Measurements from ENCODE around the gene CEBPA.

Gene CEBPA

DNA sequence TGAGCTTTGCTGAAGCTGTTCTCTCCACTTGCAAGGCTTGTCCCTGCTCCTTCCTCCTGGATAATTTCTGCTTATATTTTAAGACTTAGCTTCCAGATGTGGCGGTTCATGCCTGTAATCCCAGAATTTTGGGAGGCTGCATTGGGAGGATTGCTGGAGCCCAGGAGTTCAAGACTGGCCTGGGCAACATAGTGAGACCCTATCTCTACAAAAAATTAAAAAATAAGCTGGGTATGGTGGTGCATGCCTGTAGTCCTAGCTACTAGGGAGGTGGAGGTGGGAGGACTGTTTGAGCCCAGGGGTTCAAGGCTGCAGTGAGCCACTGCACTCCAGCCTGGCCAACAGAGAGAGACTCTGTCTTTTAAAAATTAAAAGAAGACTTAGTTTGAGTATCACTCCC lies 31.6 kb downstream of the CEBPA start:
- DNase-seq: no peak

DNA sequence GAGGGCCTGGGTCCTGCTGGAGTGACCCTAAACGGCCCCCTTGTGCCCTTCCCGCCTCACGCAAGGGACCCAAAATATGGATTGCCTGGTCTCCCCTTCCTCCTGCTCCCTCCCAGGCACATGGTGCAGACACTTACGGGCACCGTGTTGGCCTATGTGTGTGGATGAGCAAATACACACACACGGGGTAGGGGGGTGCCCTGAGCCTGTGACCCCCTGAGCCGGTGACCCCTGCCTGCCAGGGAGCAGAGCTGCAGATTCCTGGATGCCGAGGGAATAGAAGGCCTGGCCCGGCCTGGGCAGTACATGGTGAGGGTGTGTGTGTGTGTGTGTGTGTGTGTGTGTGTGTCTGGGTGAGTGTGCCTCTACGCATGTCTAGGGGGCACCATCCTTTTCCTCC lies 33.3 kb downstream of the CEBPA start:
- no peak for DNase-seq

DNA sequence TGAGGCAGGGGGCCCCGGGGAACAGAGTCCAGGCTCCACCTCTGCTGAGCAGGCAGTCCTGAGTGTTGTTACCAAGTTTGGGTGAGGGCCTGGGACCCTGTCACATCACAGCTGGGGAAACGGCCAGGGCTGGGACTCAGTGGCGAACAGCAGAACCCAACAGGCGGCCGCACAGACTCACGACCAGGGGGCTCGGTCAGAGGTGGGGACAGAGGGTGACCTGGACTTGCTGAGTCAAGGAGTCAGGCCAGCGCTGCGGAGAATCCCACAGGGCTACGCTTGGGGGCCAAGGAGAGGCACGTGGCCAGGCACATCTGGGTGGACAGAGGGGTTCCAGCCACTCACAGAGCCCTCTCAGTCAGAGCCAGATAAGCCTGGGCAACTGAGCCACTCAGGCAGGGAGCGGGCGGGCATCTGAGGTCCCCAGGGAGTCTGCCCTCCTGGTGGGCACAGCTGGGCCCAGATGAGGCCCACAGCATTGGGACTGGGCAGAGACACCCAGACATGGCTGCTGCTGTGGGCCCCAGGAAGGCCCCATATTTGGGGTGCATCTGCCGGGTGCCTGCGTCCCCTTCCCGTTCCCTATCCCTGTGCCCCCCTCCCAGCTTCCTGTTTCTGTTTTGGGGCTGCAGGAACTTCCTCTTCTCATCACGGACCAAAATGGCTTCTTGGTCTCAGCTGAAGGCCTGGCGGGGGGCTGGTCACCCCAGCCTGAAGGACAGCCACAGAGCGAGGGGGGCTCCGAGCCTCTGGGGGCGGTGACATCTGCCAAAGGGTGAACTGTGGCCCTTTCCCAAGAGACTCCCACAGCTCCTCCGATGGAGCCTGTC lies 34.0 kb downstream of the CEBPA start:
- no peak for DNase-seq

DNA sequence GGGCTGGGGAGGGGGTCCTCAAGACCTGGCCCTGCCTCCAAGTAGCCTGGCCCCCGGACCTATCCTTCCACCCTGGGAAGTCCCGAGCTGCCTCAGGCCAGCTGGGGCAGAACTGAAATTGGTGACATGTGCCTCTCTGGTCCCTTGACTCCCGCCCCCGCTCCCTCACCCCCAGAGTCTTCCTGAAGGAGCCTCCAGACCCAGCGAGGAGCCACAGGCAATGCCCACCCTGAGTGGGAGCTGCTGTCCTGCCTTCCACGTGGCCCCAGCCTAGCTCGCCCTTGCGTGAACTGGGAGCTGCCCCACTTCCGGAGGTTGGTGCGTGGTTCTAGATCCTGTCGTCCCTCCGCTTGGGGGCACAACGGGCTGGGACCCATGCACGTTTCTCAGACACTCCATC lies 34.6 kb downstream of the CEBPA start:
- DNase-seq: no peak

DNA sequence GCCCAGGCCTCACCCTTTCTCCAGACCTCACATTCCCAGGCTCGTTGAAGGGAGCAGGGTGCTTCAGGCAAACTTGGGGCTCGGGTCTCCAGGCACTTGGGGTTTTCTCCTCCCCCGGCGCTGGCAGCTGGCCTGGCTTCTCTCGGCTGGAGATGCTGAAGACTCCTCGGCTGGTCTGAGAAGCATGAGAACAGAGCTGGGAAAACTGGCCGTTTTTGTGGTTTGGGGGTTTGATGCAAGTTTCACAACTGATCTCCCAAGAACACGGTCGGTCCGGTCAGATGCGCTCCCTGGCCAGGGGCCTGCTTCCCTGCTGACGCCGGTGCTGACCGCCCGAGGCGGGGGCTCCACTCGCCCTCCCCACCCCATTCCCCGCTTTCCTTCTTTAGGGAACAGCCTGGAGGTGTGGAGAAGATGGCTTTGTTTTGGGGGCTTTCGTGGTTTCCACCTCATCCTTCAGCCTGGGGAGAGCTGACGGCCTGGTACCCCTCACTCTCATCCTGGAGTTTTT lies 35.3 kb downstream of the CEBPA start:
- no peak for DNase-seq

DNA sequence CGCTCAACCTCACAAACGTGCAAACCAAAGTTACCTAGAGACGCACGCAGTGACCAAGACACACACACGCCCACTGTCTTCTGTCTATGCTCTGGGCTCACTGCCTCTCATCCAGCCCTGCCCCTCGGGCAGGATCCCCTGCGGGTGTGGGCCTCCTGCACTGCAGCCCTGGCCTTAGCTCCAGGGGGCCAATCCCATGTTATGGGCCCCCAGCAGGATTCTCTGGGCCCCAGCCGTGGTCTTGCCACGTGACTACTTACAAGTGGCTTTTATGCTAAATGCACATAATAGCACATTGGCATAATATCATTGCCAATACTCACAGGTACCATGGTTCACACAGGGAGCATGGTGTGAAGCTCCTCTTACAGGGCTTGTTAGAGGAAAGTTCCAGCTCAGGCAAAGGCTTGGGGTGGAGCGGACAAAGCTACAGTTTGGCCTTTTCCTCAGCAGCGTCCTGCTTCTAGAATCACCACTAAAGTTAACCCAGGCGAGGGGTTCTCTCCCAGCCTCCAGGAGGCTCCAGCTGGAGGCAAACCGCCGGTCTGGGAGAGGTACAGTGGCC lies 37.4 kb downstream of the CEBPA start:
- DNase-seq: no peak

DNA sequence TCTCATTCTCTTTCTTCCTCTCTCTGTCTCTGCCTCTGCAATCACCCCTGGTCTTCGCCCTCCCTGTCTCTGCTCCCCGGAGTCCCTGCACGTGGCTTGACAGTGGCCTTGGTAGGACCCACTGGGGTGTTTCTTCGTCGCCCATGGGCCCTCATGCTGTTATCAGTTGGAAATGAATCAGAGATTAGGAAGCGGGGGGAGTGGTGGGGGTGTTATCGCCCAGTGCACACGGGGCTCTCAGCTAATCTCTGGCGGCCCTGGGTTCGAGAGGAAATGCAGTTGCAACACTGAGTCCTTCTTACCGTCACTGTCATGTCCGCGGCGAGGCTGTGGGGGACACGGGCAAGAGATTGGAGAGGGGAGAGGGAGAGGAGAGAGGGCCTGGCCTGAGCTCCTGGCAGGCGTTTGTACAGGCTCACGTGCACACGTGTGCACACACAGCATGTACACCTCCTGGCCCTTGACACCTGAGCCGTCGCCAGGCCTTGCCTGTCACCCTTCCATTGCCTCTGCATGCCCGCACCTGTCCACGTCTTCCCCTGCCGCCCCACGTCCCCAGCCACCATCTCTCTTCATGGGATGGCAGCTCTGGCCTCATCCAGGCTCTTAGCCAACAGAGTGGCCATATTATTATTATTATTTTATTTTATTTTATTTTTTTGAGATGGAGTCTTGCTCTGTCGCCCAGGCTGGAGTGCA lies 38.9 kb downstream of the CEBPA start:
- no peak for DNase-seq

DNA sequence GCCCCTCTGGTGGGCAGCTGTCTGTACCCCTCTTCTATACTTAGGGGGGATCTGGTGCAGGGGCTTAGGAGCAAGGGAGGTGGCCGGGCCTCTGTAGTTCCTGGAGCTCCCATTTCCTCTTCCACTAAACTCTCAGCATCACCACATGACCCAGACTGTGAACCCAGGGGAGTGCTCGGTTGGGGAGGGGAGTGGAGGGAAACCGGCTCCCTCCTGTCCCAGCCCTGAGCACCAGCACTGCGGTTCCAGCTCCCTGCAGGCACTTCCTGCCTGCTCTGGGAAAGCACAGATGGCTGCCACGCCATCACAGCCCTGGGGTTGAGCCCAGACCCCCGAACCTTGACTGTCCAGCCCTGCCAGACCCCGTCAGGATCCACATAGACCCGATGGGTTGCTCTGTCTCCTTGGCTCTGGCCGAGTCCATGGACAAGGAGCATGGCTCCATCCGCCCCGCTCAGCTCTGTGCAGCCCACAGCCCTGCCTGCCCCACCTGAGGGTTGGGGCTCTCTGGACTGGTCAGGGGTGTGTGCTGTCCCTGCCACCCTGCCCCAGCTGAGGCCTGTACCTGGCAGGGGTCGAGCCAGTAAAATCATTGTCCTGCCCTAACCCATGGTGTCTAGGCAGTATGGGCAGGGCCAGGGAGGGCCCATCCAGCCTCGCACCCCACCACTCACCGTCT lies 40.7 kb downstream of the CEBPA start:
- DNase-seq: no peak

DNA sequence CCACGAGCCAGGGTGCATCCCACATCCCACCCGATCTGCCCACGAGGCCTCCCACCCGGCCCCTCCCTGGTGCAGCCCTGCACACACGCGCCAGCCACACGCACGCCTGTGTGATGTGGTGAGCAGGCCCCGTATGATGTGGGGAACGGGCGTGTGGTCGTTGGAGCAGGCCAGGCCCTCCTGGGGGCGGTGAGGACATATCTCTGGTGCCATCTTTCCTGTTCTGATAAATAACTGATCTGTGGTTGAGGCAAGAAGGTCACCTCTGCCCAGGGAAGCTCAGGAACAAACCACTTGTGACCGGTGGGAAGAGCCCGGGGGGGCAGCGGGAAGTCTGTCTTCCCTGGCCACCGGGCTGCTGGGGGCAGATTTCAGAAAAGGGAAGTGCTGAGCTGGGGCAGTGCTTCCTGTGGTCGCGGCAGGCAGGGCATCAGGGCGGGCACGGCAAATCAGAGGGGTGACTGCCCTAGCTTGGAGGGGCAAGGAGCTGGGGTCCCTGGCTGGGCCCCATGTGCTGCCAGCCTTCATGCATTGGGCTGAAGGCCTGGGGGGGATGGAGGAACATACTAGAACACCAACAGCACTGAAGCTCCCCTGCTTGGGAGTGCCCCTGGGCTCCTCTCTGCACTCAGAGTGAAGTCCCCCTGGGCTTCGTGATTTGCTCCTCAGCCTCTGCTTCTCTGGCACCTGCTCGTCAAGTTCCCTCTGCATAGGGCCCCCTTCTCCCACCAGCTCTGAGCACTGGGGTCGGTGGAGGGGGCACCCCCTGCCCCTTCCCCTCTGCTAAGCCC lies 41.5 kb downstream of the CEBPA start:
- DNase-seq: no peak

DNA sequence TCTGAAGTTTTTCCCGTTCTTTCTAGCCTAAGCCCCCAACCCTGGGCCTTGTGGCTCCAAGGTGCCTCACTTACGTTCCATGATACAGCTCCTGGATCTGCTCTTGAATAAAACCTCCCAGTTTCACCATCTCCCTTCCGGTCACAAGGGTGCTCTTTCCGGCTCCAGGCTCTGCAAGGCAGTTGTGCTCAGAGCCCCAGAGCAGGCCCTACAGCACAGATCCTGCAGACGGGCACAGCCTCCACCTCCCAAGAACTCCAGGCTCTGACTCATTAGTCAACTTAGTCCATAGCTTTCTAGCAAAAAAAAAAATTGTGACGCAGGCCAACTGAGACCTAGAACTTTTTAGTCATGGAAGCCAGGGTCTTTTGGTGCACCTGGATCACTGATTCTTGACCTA lies 42.8 kb downstream of the CEBPA start:
- DNase-seq: no peak

DNA sequence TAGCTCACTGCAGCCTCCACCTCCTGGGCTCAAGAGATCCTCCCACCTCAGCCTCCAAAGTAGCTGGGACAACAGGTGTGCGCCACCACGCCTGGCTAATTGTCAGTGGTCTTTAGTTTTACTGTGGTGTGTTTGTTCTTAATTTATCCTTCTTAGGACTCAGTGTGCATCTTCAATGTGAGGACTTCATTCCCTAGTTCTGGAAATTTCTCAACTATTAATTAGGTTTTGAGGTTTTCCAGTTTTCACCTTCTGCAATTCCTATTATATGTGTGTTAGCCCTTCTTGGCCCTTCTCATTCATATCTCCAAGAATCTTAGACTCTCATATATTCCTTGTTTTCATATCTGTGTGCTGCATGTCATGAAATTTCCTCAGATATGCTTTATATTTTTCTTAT lies 44.5 kb downstream of the CEBPA start:
- DNase-seq: no peak

DNA sequence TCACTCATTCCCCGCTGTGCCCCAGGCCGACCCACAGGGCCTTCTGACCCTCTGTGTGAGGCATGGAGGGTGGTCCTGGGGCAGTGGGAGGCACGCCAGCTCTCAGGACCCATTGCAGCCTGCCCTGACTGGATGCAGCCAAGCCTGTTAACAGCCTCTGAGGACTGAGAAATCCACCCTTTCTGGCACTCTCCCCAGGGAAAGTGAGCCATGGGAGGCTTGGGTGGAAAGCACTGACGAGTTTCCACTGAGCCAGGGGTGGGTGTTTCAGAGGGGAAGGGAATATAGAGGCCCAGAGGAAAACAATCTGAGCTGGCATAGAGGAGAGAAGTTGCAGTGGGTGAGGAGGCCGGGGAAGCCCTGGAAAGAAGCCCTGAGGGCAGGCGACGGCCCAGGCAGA lies 46.1 kb downstream of the CEBPA start:
- DNase-seq: no peak

DNA sequence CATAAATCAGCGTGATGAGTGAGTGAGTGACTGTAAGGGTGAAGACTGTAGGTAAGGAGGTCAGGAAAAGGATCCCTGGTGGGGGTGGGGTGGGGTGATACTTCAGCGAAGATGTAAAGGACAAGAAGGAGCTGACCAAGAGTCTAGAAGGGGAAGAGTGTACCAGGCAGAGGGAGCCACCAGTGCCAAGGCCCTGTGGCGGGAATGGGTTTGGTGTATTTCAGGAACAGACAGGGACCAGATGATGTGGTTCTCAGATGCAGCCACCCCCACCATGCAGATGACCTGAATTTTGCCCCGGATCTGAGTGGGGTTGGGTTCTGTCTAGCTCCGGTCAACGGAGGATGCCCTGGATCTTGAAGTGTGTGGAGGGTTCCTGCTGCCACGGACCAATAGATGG lies 46.6 kb downstream of the CEBPA start:
- no peak for DNase-seq

DNA sequence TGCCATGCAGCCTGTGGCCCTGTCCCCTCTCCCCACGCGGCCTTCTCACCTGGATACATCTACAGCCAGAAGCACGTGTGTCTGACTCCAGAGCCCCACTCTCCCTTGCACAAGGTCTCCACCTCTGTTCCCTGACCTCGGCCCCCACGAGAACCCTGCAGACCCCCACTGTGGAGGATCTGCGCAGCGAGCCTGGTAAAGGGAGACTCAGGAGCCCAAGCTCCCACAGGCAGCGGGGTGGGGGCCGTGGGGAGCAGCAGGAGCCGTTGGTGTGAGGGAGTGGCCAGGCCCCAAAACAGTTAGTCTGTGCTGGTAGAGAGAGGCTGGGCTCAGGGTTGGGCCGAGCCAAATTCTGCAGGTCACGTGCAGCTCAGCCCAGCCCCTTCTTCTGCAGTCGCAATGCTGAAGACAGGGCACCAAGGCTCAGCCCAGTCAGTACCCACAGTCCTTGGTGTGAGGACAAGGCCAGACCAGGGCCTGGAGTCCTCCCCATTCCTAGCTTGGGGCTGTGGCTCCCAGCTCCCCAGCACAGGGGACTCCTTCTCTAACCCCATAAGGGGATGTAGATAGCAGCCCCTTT lies 48.0 kb downstream of the CEBPA start:
- no peak for DNase-seq

DNA sequence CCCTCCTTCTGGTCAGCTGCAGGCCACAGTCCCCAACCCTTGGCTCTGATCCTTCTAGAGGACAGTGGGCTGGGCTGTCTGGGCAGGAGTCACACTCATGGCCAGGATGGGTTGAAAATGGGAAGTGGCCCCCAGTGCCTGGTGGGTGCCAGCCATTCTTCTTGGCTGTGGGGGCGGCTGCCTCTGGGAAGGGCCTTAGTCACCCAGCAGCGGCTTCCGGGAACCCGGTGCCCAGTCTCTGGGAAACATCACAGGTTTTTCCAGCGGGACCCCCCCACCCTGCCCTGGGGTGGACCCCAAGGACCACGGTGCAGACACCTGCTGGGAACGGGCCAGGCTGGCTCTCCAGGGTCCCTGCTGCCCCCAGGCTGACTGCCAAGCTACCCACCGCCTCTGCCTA lies 49.4 kb downstream of the CEBPA start:
- no peak for DNase-seq

DNA sequence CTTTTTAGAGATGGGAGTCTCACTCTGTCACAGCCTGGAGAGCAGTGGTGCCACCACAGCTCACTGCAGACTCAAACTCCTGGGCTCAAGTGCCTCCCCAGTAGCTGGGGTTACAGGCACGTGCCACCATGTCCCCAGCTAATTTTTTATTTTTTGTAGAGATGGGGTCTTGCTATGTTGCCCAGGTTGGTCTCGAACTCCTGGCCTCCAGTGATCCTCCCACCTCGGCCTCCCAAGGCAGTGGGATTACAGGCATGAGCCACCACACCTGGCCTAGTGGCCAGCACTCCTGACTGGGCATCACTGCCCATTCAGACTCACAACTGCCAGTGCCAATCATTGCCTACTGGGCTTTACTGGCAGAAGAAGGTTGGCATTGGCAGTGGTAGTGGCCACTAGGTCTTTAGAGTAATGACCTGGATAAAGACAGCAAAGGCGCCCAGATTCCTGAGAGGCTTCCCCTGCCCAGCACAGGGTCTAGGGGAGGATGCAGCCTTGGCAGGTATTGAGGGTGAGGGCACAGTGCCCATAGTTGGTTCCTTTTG lies 49.8 kb downstream of the CEBPA start:
- no peak for DNase-seq

DNA sequence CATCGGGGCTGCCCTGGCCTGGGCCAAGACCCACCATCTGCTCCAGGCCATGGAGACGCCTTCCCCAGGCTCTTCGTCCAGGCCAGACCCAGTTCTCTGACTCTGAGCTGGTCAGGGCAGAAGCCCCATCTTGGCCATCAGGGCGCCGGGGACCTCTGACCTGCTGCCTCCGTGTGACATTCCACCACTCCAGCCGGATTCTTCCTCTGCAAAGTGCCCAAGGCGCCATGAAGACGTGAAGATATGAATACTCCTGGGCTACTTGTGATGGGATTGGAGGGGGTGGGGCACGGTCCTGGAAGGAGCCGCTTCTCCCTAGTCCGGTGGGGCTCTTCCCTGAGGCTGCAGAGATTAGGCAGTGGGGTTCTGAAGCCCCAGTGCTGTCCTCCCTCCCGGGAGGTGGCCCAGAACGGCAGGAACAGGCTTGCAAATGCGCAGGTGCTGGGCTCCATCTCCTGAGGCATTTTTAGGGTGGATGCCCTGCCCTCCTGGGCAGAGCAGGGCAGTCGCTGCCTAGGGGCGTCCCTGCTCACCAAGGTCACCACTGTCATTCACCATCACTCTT lies 50.7 kb downstream of the CEBPA start:
- no peak for DNase-seq

DNA sequence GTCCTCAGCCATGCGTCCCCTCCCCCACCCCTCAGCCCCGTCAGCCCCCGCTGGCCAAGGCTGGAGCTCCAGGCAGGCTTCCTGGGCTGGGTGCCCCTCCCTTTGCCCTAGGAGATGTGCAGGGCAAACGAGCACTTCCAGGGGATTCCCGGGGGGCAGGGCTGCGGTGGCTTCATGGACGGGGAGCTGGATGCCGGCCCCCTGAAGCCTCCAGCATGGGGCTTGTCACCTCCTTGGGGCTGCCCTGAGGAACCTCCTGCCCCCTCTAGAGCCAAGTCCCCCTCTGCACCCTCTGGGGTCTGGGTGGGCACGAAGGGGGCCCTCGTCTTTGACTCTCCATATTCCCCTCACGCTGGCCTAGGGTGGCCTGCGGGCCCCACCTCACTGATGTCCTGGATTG lies 51.3 kb downstream of the CEBPA start:
- DNase-seq: no peak

DNA sequence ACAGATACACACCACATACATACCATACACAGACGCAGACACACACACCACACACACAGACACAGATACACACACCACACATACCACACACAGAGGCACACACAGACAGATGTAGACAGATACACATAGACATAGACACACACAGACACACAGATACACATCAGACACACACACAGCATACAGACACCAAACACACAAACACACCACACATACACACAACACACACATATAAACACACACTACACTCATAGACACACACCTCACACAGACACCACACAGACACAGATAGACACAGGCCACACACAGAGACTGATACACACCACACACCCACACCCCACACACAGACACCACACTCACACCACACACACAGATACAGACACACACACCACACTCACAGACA lies 51.8 kb downstream of the CEBPA start:
- DNase-seq: no peak
